ENCODE results near the gene RNF135. TPM values are rescaled to one million over a fixed set of nuclear protein-coding genes. Genes with fewer than 3 reads are reported as not detected.
"Not testable (repeated sequence)": the region's sequence is repeated elsewhere in the genome, so short reads cannot be mapped to it uniquely, and the experiment has no call there.

RNF135 gene
- total and polyA plus RNA-seq, 2 of the 4 experiments (the other 2 are of a cell fraction): 5.9 to 9.0 TPM

- DNase-seq; H2AK9ac ChIP-seq (replicated peaks; ENCODE audit: low read depth, low read length, poor library complexity); H3K18ac ChIP-seq (ENCODE audit: low read depth, low read length); H3K27me3 ChIP-seq (ENCODE audit: control insufficient read depth, insufficient read depth, low read length); H3K79me1 ChIP-seq (ENCODE audit: low read depth in 1 of 2, low read length in 2 of 2); H3K4me2 ChIP-seq (ENCODE audit: low read depth, low read length); H4K20me1 ChIP-seq (ENCODE audit: insufficient read depth, low read length); H2BK15ac ChIP-seq (ENCODE audit: low read depth, low read length); H3K36me3 ChIP-seq (ENCODE audit: control insufficient read depth, insufficient read depth, low read length); in situ Hi-C loops (cut with MboI; ENCODE audit: low sequenced_read_pairs); H3K56ac ChIP-seq (ENCODE audit: extremely low read depth, insufficient read depth, low read length); H4K91ac ChIP-seq (ENCODE audit: insufficient read depth, low read depth, low read length); H2BK120ac ChIP-seq (ENCODE audit: low read depth, low read length); intact Hi-C loops (cut with micrococcal nuclease); H3K9ac ChIP-seq (ENCODE audit: low read depth, low read length); BruUV-seq (replicated peaks); H2BK20ac ChIP-seq (ENCODE audit: low read depth, low read length); H3K9me3 ChIP-seq (ENCODE audit: control insufficient read depth, insufficient read depth, low read length); H3K4me3 ChIP-seq (ENCODE audit: insufficient read depth, low read depth, low read length); CTCF ChIA-PET; H2AK5ac ChIP-seq (ENCODE audit: low read depth, low read length); H3K4ac ChIP-seq (ENCODE audit: low read depth, low read length); dilution Hi-C loops (cut with HindIII; ENCODE audit: low sequenced_read_pairs, unreplicated experiment); H4K5ac ChIP-seq (ENCODE audit: low read depth, low read length); H2AFZ ChIP-seq (replicated peaks; ENCODE audit: low read length, poor library complexity); H2BK5ac ChIP-seq (ENCODE audit: low read depth, low read length, poor library complexity, severe bottlenecking); H3K23ac ChIP-seq (ENCODE audit: low read depth, low read length); H3K27ac ChIP-seq (ENCODE audit: insufficient read depth, low read length); H3K14ac ChIP-seq (replicated peaks; ENCODE audit: low read depth, low read length); ATAC-seq (ENCODE audit: low read depth); H4K8ac ChIP-seq (ENCODE audit: low read depth in 2 of 2, low read length in 2 of 2); H3K4me1 ChIP-seq (ENCODE audit: control insufficient read depth, insufficient read depth, low read length); H3K9me1 ChIP-seq (ENCODE audit: insufficient read depth, low read length): not testable (repeated sequence)
- no CpG with 5 or more reads among the region's 8 CpGs for WGBS, 2 experiments (ENCODE audit: extremely low coverage in 2 of 2, insufficient read length in 1 of 2)
- POLR2A ChIA-PET (ENCODE audit: unreplicated experiment): interaction anchor here (0.7 kb wide), 1 partner anchor 283 kb away, joined by 9 read pairs; no protein-coding TSS in a partner anchor
These were observed 39.3 kb upstream of the RNF135 start for GRCh38 chr17:30931582-30931981.

Data from IMR-90 (cell line).